ENCODE data around the gene CSAG2. TPM values are rescaled to one million over a fixed set of nuclear protein-coding genes. Genes with fewer than 3 reads are reported as not detected.
"Not testable (repeated sequence)": the region's sequence is repeated elsewhere in the genome, so short reads cannot be mapped to it uniquely, and the experiment has no call there.

Gene CSAG2
- total and polyA plus RNA-seq, 2 donors from 2014 or later, result not detected

GRCh38 chrX:152674652-152675051 lies 34.4 kb downstream of the CSAG2 start:
- FAIRE-seq; H3K4me1 ChIP-seq (ENCODE audit: control insufficient read depth in 2 of 3, insufficient read depth in 2 of 3, low read depth in 1 of 3, low read length in 3 of 3); intact Hi-C loops (cut with DNase I); H3K36me3 ChIP-seq (ENCODE audit: control insufficient read depth in 2 of 3, insufficient read depth in 3 of 3, low read length in 3 of 3); H3K9me3 ChIP-seq (ENCODE audit: control insufficient read depth in 2 of 3, insufficient read depth in 1 of 3, low read length in 3 of 3); DNase-seq; H3K9ac ChIP-seq (ENCODE audit: low read length in 3 of 3); H3K27ac ChIP-seq (ENCODE audit: low read depth in 2 of 2, low read length in 2 of 2); H3K4me3 ChIP-seq (ENCODE audit: low read length in 3 of 3); H3K27me3 ChIP-seq (ENCODE audit: control insufficient read depth, insufficient read depth, low read length): not testable (repeated sequence)

- Histone ChIP-seq H3K4me1 (ENCODE audit: control insufficient read depth in 2 of 3, insufficient read depth in 2 of 3, low read depth in 1 of 3, low read length in 3 of 3) (no peaks in the 10 kb centered on the region), H3K27ac (ENCODE audit: low read depth in 2 of 2, low read length in 2 of 2) (no peak overlapping the region), H3K9me3 (ENCODE audit: control insufficient read depth in 2 of 3, insufficient read depth in 1 of 3, low read length in 3 of 3) (no peaks in the 10 kb centered on the region), H3K36me3 (ENCODE audit: control insufficient read depth in 2 of 3, insufficient read depth in 3 of 3, low read length in 3 of 3) (no peaks in the 10 kb centered on the region), H3K9ac (ENCODE audit: low read length in 3 of 3) (no peak overlapping the region), H3K27me3 (ENCODE audit: control insufficient read depth, insufficient read depth, low read length) (no peaks in the 10 kb centered on the region), H3K4me3 (ENCODE audit: low read length in 3 of 3) (no peak overlapping the region)
- no peak for DNase-seq
- TF ChIP-seq CTCF (IDR thresholded peaks at IDR 0.05; ENCODE audit: borderline replicate concordance, extremely low read depth, insufficient read depth), result no peak
- no peak for FAIRE-seq
- intact Hi-C loops (cut with DNase I), result no loop called here
Observed at GRCh38 chrX:152674135-152674534, 34.9 kb downstream of the CSAG2 start.

GRCh38 chrX:152663086-152663485 lies 46.0 kb downstream of the CSAG2 start:
- intact Hi-C loops (cut with DNase I), result no loop called here
- FAIRE-seq (no peak), DNase-seq (no peak)
- no peaks in the 10 kb centered on the region for H3K9me3 ChIP-seq (ENCODE audit: control insufficient read depth in 2 of 3, insufficient read depth in 1 of 3, low read length in 3 of 3)
- no peak overlapping the region for H3K27ac ChIP-seq (ENCODE audit: low read depth in 2 of 2, low read length in 2 of 2)
- no peak overlapping the region for H3K9ac ChIP-seq (ENCODE audit: low read length in 3 of 3)
- H3K36me3 ChIP-seq (ENCODE audit: control insufficient read depth in 2 of 3, insufficient read depth in 3 of 3, low read length in 3 of 3), result no peaks in the 10 kb centered on the region
- no peaks in the 10 kb centered on the region for H3K27me3 ChIP-seq (ENCODE audit: control insufficient read depth, insufficient read depth, low read length)
- no peak for TF ChIP-seq CTCF (IDR thresholded peaks at IDR 0.05; ENCODE audit: borderline replicate concordance, extremely low read depth, insufficient read depth)
- no peak overlapping the region for H3K4me3 ChIP-seq (ENCODE audit: low read length in 3 of 3)
- no peaks in the 10 kb centered on the region for H3K4me1 ChIP-seq (ENCODE audit: control insufficient read depth in 2 of 3, insufficient read depth in 2 of 3, low read depth in 1 of 3, low read length in 3 of 3)

DNA sequence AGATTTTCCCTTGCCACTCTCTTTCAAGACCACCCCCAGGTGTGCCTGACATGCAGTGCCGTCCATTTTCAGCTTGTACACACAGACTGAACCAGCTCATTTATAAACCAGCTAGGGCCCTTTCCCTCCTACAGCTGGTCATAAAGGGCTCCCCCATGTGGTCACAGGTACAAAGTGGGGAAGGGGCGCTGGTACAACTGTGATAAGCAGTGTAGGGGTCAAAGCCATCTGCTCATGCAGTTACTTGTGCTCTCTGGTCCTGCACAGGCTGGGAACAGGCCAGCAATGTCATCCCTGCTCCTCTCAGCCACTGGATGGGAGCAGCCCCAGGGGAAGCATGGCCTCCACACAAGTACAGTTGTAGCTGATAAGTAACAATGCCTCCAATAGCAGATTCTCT lies 50.8 kb downstream of the CSAG2 start:
- FAIRE-seq (no peak), DNase-seq (no peak)
- TF ChIP-seq CTCF (IDR thresholded peaks at IDR 0.05; ENCODE audit: borderline replicate concordance, extremely low read depth, insufficient read depth), result no peak
- H3K4me1 ChIP-seq (ENCODE audit: control insufficient read depth in 2 of 3, insufficient read depth in 2 of 3, low read depth in 1 of 3, low read length in 3 of 3), result no peaks in the 10 kb centered on the region
- intact Hi-C loops (cut with DNase I), result no loop called here
- H3K9me3 ChIP-seq (ENCODE audit: control insufficient read depth in 2 of 3, insufficient read depth in 1 of 3, low read length in 3 of 3), result no peaks in the 10 kb centered on the region
- no peak overlapping the region for H3K27ac ChIP-seq (ENCODE audit: low read depth in 2 of 2, low read length in 2 of 2)
- no peak overlapping the region for H3K9ac ChIP-seq (ENCODE audit: low read length in 3 of 3)
- no peaks in the 10 kb centered on the region for H3K27me3 ChIP-seq (ENCODE audit: control insufficient read depth, insufficient read depth, low read length)
- no peaks in the 10 kb centered on the region for H3K36me3 ChIP-seq (ENCODE audit: control insufficient read depth in 2 of 3, insufficient read depth in 3 of 3, low read length in 3 of 3)
- no peak overlapping the region for H3K4me3 ChIP-seq (ENCODE audit: low read length in 3 of 3)

Other genes with a start within 250 kb of the CSAG2 start
- 0.03 TPM for gene GABRQ, start 71.4 kb downstream of the CSAG2 start, total RNA-seq
- gene GABRQ, start 71.4 kb downstream of the CSAG2 start, polyA plus RNA-seq (ENCODE audit: insufficient read depth, low read depth, low replicate concordance), result not detected
- not detected for gene MAGEA3, start 10.5 kb downstream of the CSAG2 start, total RNA-seq
- not detected for gene MAGEA3, start 10.5 kb downstream of the CSAG2 start, polyA plus RNA-seq (ENCODE audit: insufficient read depth, low read depth, low replicate concordance)
- not detected for gene MAGEA2B, start 5.4 kb upstream of the CSAG2 start, total RNA-seq
- gene MAGEA2B, start 5.4 kb upstream of the CSAG2 start, polyA plus RNA-seq (ENCODE audit: insufficient read depth, low read depth, low replicate concordance), result not detected
- gene CSAG1, start 24.4 kb upstream of the CSAG2 start, total RNA-seq, result not detected
- not detected for gene CSAG1, start 24.4 kb upstream of the CSAG2 start, polyA plus RNA-seq (ENCODE audit: insufficient read depth, low read depth, low replicate concordance)
- gene MAGEA12, start 24.5 kb upstream of the CSAG2 start, total RNA-seq, result not detected
- not detected for gene MAGEA12, start 24.5 kb upstream of the CSAG2 start, polyA plus RNA-seq (ENCODE audit: insufficient read depth, low read depth, low replicate concordance)
- gene MAGEA2, start 44.6 kb upstream of the CSAG2 start, total RNA-seq, result not detected
- not detected for gene MAGEA2, start 44.6 kb upstream of the CSAG2 start, polyA plus RNA-seq (ENCODE audit: insufficient read depth, low read depth, low replicate concordance)
- not detected for gene CSAG3, start 49.9 kb upstream of the CSAG2 start, total RNA-seq
- not detected for gene CSAG3, start 49.9 kb upstream of the CSAG2 start, polyA plus RNA-seq (ENCODE audit: insufficient read depth, low read depth, low replicate concordance)
- not detected for gene MAGEA6, start 60.4 kb upstream of the CSAG2 start, total RNA-seq
- gene MAGEA6, start 60.4 kb upstream of the CSAG2 start, polyA plus RNA-seq (ENCODE audit: insufficient read depth, low read depth, low replicate concordance), result not detected
- 66.4 TPM for gene CETN2, start 121.5 kb upstream of the CSAG2 start, total RNA-seq
- gene CETN2, start 121.5 kb upstream of the CSAG2 start, polyA plus RNA-seq (ENCODE audit: insufficient read depth, low read depth, low replicate concordance), result 121 TPM
- gene NSDHL, start 121.8 kb upstream of the CSAG2 start, total RNA-seq, result 14.3 TPM
- gene NSDHL, start 121.8 kb upstream of the CSAG2 start, polyA plus RNA-seq (ENCODE audit: insufficient read depth, low read depth, low replicate concordance), result 30.9 TPM
- 24.3 TPM for gene ZNF185, start 188.8 kb upstream of the CSAG2 start, total RNA-seq
- gene ZNF185, start 188.8 kb upstream of the CSAG2 start, polyA plus RNA-seq (ENCODE audit: insufficient read depth, low read depth, low replicate concordance), result 12.0 TPM